HG03025 (cell line): ENCODE results near the gene ZNF512.
"Not testable (repeated sequence)": the region's sequence is repeated elsewhere in the genome, so short reads cannot be mapped to it uniquely, and the experiment has no call there.

ENCODE experiments used
- ATAC-seq: cut with Tn5 transposase; IDR thresholded peaks from one replicate; pipeline ENCODE4 v1.9.1; 2021; ENCODE audit warnings: mild to moderate bottlenecking, moderate library complexity; ENCODE audit not compliant: unreplicated experiment, low FRiP score

Gene ZNF512, protein sequence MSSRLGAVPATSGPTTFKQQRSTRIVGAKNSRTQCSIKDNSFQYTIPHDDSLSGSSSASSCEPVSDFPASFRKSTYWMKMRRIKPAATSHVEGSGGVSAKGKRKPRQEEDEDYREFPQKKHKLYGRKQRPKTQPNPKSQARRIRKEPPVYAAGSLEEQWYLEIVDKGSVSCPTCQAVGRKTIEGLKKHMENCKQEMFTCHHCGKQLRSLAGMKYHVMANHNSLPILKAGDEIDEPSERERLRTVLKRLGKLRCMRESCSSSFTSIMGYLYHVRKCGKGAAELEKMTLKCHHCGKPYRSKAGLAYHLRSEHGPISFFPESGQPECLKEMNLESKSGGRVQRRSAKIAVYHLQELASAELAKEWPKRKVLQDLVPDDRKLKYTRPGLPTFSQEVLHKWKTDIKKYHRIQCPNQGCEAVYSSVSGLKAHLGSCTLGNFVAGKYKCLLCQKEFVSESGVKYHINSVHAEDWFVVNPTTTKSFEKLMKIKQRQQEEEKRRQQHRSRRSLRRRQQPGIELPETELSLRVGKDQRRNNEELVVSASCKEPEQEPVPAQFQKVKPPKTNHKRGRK

DNA sequence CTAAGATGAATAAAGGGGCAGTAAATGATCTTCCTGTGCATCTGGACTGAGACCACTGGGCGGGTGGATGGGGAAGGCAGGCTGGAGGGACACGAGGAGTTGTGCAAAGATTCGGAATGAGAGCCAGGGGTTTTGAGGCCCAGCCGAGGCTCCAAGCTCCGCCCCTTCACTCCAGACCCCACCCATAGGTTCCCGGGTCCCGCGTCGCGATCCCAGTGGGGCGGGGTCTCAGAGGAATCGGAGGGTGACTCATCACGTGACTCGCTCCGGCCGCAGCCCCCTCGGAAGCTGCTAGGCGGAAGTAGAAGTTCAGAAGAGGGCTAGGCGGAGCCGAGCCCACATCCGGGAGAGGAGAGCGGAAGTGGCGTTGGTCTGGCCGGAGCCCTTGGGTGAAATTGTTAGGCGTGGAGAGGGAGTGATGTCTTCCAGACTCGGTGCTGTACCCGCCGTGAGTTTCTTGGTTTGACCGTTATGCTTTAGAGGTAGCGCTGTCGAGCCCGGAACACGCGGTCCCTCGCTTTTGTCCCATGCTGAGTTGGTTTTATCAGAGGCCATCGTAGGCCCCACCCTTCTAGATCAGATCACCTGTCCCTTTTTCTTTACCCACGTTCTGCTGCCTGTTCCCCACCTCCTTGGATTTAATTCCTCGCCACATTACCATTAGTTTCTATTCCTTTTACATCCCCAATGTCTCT is at the start of gene ZNF512:
TSS of gene ZNF512 (plus strand) at position 348 of the 695 bp plus-strand sequence. CDS start at position 419, 71 bp downstream.
- peak; percentile 88 for ATAC-seq

DNA sequence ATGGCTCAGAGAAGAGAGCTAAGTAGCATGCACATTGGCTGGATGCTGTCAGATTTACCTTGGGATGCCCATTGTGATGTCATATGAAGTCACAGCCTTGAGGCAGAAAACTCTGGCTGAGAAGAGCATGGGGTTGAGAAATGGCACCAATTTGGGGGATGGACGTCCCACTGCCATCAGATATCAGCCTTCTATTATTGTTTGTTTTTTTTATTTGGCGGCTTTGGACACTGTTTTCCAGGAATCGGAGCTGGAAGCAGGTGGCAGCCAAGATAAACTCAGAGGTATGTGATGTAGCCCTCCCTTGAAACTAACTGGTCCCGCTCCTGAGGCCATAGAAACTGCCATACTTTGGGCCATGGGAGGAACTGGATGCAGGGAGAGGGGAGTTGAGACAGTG is 45.6 kb upstream of the ZNF512 start:
- ATAC-seq: no peak

DNA sequence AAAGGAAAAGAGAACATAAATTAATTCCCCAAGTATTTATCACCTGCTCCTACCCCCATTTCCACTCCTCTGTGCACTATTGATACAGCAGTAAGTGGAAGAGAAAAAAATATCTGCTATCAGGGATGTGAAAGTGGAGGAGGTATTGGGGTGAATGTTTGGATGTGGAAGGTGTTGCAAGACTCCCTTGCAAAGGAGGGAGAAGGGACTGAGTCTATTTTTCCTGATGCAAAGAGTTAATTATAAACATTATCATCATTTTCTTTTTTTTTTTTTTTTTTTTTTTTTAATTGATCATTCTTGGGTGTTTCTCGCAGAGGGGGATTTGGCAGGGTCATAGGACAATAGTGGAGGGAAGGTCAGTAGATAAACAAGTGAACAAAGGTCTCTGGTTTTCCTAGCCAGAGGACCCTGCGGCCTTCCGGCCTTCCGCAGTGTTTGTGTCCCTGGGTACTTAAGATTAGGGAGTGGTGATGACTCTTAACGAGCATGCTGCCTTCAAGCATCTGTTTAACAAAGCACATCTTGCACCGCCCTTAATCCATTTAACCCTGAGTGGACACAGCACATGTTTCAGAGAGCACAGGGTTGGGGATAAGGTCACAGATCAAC is 43.9 kb upstream of the ZNF512 start:
- not testable (repeated sequence) for ATAC-seq

DNA sequence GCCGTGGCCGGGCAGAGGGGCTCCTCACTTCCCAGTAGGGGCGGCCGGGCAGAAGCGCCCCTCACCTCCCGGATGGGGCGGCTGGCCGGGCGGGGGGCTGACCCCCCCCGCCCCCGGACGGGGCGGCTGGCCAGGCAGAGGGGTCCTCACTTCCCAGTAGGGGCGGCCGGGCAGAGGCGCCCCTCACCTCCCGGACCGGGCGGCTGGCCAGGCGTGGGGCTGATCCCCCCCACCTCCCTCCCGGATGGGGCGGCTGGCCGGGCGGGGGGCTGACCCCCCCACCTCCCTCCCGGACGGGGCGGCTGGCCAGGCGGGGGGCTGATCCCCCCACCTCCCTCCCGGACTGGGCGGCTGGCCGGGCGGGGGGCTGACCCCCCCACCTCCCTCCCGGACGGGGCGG is 43.2 kb upstream of the ZNF512 start:
- not testable (repeated sequence) for ATAC-seq

DNA sequence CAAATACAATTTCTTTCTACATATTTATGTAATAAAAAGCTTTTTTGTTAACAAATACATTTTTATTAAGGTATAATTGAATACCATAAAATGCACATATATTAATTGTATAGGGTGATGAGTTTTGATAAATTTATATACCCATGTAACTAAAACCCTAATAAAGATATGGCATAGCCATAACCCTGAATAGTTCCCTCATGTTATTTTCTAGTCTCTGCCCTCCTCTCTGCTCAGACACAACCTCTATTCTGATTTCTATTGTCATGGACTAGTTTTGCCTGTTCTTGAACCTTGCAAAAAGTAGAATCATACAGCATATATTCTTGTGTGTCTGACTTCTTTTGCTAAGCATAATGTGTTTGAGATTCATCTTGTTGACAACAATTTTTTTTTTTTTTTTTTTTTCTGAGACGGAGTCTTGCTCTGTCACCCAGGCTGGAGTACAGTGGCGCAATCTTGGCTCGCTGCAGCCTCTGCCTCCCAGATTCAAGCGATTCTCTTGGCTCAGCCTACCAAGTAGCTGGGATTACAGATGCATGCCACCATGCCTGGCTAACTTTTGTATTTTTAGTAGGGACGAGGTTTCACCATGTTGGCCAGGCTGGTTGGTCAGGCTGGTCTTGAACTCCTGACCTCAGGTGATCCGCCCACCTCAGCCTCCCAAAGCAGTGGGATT is 38.6 kb upstream of the ZNF512 start:
- no peak for ATAC-seq

DNA sequence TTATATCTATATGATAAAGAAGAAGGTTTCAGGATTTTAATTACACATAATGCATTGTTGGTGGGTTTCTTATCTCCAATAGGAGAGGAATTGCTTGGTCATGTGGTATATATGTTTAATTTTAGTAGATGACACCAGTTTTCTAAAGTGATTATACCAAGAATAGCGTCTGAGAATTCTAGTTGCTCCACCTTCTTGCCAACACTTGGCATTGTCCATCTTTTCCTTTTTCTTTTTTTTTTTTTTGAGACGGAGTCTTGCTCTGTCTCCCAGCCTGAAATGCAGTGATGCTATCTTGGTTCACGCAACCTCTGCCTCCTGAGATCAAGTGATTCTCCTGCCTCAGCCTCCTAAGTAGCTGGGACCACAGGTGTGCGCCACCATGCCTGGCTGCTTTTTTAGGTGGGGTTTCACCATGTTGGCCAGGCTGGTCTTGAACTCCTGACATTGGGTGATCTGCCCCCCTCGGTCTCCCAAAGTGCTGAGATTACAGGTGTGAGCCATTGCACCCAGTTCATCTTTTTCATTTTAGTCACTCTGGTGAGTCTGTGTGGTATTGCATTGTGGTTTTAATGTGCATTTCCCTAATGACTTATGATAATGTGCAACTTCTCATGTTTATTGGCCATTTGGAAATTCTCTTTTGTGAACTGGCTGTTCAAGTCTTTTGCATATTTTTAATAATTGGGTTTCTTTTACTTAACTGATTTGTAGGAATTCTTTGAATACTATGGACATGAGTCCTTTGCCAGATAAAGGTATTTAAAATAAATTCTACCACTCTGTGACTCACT is 37.3 kb upstream of the ZNF512 start:
- ATAC-seq: no peak

DNA sequence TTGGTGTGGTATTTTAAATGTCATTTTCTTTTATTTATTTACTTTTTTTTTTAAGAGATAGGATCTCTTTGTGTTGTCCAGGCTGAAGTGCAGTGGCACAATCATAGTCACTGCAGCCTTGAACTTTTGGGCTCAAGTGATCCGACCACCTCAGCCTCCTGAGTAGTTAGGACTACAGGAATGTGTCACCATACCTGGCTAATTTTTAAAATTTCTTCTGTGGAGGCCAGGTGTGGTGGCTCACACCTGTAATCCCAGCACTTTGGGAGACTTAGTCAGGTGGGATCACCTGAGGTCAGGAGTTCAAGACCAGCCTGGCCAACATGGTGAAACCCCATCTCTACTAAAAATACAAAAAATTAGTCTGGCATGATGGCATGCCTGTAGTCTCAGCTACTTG is 33.5 kb upstream of the ZNF512 start:
- no peak for ATAC-seq

DNA sequence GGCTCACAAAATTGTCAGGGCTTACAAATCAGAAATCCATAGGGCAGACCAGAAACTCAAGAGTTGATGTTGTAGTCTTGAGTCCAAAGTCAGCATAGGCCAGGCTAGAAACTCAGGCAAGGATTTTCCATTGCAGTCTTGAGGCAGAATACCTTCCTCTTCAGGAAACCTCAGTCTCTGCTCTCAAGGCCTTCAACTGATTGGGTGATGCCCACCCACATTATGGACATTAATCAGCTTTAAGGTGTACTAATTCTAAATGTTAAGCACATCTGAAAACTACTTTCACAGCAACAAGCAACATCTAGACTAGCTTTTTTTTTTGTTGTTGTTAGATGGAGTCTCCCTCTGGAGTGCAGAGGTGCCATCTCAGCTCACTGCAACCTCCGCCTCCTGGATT is 31.3 kb upstream of the ZNF512 start:
- ATAC-seq: no peak

DNA sequence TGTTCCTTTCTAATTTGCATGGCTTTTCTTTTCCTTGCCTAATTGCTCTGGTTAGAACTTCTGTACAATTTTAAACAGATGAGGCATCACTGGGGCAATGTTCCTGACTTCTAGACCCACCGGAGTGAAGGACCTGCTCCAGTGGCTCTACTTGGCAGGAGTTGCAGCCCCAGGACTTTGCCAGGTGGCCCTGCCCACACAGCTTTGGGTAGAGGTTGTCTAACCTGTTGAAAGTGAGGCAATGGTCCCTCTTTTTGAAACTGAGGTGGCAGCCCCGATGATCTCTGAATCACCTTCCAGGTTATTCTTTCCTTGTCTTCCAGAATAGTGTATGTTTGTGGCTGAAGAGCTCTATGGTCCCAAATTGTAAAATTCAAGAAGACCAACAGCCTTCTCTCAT is 29.9 kb upstream of the ZNF512 start:
- no peak for ATAC-seq

DNA sequence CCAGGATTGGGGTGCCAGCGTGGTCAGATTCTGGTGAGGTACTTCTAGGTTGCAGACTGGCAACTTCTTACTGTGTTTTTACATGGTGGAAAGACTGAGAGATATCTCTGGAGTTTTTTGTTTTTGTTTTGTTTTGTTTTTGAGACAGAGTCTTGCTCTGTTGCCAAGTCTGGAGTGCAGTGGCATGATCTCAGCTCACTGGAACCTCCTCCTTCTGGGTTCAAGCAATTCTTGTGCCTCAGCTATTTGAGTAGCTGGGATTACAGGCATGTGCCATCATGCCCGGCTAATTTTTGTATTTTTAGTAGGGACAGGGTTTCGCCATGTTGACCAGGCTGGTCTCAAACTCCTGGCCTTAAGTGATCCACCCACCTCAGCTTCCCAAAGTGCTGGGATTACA is 28.4 kb upstream of the ZNF512 start:
- ATAC-seq: not testable (repeated sequence)

DNA sequence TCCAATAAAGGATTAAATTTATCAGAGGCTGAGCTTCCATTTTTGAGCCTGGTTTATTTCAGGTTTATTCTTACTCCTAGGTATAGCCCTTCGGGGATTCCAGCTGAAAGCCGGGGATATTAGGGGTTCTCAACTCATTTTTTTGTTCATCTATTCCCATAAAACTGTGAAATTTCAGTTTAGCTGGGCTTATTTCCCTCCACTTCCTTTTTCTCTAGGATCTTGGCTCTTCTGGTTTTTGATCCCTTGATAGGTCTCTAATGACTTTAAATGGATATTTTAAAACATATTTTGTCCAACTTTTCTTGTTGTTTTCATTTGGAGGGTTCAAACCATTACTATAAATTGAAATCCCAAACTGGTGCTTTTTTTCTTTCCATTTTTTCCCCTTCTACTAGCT is 23.6 kb upstream of the ZNF512 start:
- ATAC-seq: no peak

DNA sequence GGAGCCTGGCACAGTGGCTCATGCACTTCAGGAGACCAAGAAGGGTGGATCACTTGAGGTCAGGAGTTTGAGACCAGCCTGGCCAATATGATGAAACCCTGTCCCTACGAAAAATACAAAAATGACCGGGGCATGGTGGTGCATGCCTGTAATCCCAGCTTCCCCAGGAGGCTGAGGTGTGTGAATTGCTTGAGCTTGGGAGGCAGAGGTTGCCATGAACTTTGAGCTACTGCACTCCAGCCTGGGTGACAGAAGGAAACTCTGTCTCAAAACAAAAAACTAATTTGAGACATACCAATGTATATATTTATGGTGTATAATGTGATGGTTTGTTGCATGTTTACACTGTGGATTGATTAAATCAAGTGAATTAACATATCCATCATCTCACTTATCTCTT is 21.8 kb upstream of the ZNF512 start:
- ATAC-seq: no peak

DNA sequence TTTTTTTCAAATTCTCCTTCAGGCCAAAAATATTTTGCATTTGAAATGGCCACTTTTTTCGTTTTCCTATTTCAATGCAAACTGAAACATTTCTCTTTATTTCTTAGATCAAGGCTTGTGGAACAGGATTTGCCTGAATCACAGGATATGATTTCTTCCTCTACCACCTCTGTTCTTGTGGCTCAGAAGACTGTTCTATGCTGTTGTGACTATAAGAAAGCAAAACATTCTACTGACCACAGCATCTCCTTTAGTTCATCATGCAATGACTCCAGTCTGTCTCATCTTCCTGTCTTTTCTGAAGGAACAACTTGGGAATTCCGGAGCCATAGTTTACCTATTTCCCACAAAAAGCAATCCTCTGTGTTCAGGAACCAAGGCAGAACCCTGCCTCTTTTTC is 16.2 kb upstream of the ZNF512 start:
- ATAC-seq: no peak

DNA sequence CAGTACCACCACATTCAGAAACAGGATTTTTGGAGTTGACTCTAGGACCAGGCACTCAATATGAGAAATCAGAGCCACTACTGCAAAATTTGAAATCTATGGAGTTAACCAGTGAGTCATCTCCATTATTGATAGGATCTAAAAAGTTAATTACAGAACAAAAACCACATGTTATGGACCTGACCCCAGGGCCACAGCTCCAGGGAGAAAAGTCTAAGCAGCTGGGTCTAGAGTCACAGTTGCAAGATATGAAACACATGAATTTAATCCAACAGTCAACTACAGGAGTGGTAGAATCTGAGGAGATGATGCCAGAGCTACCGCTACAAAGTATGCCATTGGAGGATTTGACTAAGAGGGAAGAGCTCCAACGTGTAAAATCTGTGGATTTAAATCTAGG is 13.4 kb upstream of the ZNF512 start:
- no peak for ATAC-seq

DNA sequence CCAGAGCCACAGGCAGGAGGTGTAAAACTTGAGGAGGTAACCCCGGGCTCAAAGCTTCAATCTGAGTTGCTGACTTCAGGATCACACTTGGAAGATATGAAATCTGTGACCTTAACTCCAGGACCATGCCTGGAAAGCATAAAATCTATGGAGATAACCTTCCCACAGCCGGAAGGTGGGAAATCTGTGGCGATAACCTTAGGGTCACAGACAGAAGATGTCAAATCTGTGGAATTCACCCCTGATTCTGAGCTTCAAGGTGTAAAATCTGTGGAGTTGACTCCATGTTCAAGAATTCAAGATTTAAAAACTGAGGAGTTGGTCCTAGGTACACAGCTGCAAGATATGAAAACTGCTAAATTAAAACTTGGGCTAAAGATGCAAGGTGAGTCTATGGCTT is 11.6 kb upstream of the ZNF512 start:
- no peak for ATAC-seq

DNA sequence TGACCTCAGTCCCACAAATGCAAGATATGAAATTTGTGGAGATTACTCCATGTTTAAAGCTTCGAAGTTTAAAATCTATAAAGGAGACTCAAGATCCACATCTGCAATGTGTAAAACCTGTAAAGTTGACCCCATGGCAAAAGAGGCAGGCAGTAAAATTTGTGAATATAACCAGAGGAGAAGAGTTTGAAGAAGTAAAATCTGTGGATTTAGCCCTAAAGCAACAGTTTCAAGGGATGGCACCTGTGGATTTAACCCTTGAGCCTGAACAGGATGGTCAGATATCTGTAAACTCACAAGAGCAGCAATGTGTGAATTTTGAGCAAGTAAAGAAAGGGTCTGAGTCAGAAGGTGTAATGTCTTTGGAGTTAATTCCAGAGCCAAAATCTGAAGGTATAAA is 11.2 kb upstream of the ZNF512 start:
- no peak for ATAC-seq

DNA sequence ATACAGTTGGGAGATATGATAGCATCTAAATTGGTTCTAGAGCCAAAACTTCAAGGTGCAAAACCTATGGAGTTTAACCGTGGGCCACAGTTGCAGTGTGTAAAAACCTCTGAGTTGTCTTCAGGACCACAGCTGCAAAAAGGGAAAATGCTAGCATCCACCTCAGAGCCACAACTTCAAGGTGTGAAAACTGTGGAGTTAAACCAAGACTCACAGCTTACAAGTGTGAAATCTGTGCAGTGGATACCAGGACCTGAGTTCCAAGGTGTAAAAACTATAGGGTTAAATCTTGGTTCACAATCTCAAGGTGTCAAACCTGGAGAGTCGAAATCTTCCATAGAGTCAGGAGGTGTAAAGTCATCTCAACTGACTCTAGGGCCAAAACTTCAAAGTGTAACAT is 10.4 kb upstream of the ZNF512 start:
- ATAC-seq: no peak

DNA sequence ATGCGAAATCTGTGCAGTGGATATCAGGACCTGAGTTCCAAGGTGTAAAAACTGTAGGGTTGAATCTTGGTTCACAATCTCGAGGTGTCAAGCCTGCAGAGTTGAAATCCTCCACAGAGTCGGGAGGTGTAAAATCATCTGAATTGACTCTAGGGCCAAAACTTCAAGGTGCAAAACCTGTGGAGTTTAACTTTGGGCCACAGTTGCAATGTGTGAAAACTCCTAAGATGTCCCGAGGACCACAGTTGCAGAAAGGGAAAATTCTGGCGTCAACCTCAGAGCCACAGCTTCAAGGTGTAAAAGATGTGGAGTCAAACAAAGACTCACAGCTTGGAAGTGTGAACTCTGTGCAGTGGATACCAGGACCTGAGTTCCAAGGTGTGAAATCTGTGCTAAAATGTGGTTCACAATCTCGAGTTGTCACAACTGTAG is 9.8 kb upstream of the ZNF512 start:
- ATAC-seq: no peak

DNA sequence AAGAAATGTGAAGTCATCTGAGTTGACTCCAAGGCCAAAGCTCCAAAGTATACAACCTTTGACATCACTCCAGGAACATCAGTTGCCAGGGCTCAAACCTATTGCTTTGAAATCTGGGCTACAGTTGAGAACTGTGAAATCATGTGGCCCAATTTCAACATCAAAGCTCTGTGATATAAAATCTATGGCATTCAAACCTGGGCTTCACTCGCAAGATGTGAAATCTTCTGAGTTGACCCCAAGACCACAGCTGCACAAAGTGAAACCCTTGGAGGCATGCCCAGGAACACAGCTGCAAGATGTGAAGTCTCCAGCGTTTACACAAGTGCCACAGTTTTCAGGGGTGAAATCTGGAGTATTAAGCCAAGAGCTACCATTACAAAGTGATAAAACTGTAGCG is 9.4 kb upstream of the ZNF512 start:
- no peak for ATAC-seq
